HepG2 (cell line): ENCODE data around the gene LCMT2. TPM values are rescaled to one million over a fixed set of nuclear protein-coding genes. Genes with fewer than 3 reads are reported as not detected.

Experiments used
- ASH2L ChIP-seq: fragments of 300-600, 200-600 bp; sonication (generic); IDR thresholded peaks from 2 replicates; pipeline ENCODE4 v1.7.0; 2017; ENCODE audit warnings: low read depth, mild to moderate bottlenecking, moderate library complexity, mixed read lengths, low read length; ENCODE audit not compliant: insufficient read length
- FOXJ3 ChIP-seq: sonication (generic); formaldehyde crosslinking; IDR thresholded peaks from 2 replicates; pipeline ENCODE4 v1.4.0; 2020; ENCODE audit warnings: missing genetic modification reagents, mild to moderate bottlenecking, borderline replicate concordance
- GATAD1 ChIP-seq: IDR thresholded peaks from 2 replicates; pipeline ENCODE4 v1.6.1; 2016; ENCODE audit warnings: missing genetic modification reagents, missing compliant biosample characterization
- GTF3A ChIP-seq: sonication (generic); formaldehyde crosslinking; conservative IDR thresholded peaks from 2 replicates; pipeline ENCODE4 v1.4.0; 2020; ENCODE audit warnings: mild to moderate bottlenecking, missing genetic modification reagents
- JUND ChIP-seq: sonication (generic); formaldehyde crosslinking; IDR thresholded peaks from 2 replicates; pipeline ENCODE4 v1.8.0; 2022; ENCODE audit warnings: mild to moderate bottlenecking, missing genetic modification reagents
- NFRKB ChIP-seq: fragments of 450-650 bp; IDR thresholded peaks from 2 replicates; pipeline ENCODE4 v1.6.1; 2017
- PRPF4 ChIP-seq: fragments of 200-400 bp; formaldehyde crosslinking; IDR thresholded peaks from 2 replicates; pipeline ENCODE4 v1.6.1; 2016; ENCODE audit warnings: low read length, low read depth; ENCODE audit not compliant: poor library complexity, severe bottlenecking
- RFX1 ChIP-seq: fragments of 450-650 bp; IDR thresholded peaks from 2 replicates; pipeline ENCODE4 v1.6.1; 2017
- SALL2 ChIP-seq: sonication (generic); formaldehyde crosslinking; IDR thresholded peaks from 2 replicates; pipeline ENCODE4 v1.8.1; 2023; ENCODE audit warnings: mild to moderate bottlenecking, missing genetic modification reagents, inconsistent platforms
- TEAD2 ChIP-seq: sonication (generic); formaldehyde crosslinking; IDR thresholded peaks from 2 replicates; pipeline ENCODE4 v1.9.0; 2021; ENCODE audit warnings: missing genetic modification reagents
- ZBTB38 ChIP-seq: sonication (generic); formaldehyde crosslinking; IDR thresholded peaks from 2 replicates; pipeline ENCODE4 v1.5.1; 2020; ENCODE audit warnings: mild to moderate bottlenecking, missing genetic modification reagents
- ZNF17 ChIP-seq: sonication (generic); formaldehyde crosslinking; IDR thresholded peaks from 2 replicates; pipeline ENCODE4 v1.5.0; 2020; ENCODE audit warnings: mild to moderate bottlenecking, missing genetic modification reagents
- ZNF432 ChIP-seq: sonication (generic); formaldehyde crosslinking; IDR thresholded peaks from 2 replicates; pipeline ENCODE4 v1.5.0; 2020; ENCODE audit warnings: missing genetic modification reagents, mild to moderate bottlenecking, borderline replicate concordance
- ZNF75D ChIP-seq: sonication (generic); formaldehyde crosslinking; IDR thresholded peaks from 2 replicates; pipeline ENCODE4 v1.8.1; 2023; ENCODE audit warnings: missing genetic modification reagents, mild to moderate bottlenecking, borderline replicate concordance
- ZNF777 ChIP-seq: sonication (generic); formaldehyde crosslinking; IDR thresholded peaks from 2 replicates; pipeline ENCODE4 v1.4.0; 2020; ENCODE audit warnings: missing genetic modification reagents
- ZNF883 ChIP-seq: sonication (generic); formaldehyde crosslinking; IDR thresholded peaks from 2 replicates; pipeline ENCODE4 v1.5.1; 2020; ENCODE audit warnings: mild to moderate bottlenecking, missing genetic modification reagents; ENCODE audit errors: not compliant biosample characterization
- polyA plus RNA-seq, 8 experiments: library from polyadenylated mRNA; depleted of rRNA in 3 of 8; stranded (reverse) in 7 of 8; unstranded in 1 of 8; fragments of >200 nt; fragmentation: Illumina TruSeq in 4 of 8; extraction: Trizol in 4 of 8; gene quantifications; 2 replicates each; pipeline versions ENCODE4 v1.2.1 to v1.2.3, GENCODE V29; 2011 to 2016; ENCODE audit warnings: low read depth in 4 of 8, missing spikeins in 1 of 8, mixed read lengths in 1 of 8; ENCODE audit not compliant: insufficient read depth in 1 of 8
- total RNA-seq, 5 experiments: library from RNA; depleted of rRNA; stranded (reverse); fragments of >200 nt; fragmentation: Illumina TruSeq; extraction: Trizol; gene quantifications; 2 replicates each; pipeline ENCODE4 v1.2.3, GENCODE V29; 2016; ENCODE audit warnings: low read depth in 1 of 5
- TF ChIP-seq, protein P1 (sequence below): sonication (generic); formaldehyde crosslinking; IDR thresholded peaks from one replicate; pipeline ENCODE4 v1.5.1; 2020; ENCODE audit warnings: mild to moderate bottlenecking, missing genetic modification reagents; ENCODE audit errors: not compliant biosample characterization
- TF ChIP-seq, protein P2 (sequence below): sonication (generic); formaldehyde crosslinking; IDR thresholded peaks from 2 replicates; pipeline ENCODE4 v1.9.0; 2021; ENCODE audit warnings: missing genetic modification reagents, mild to moderate bottlenecking, borderline replicate concordance
- TF ChIP-seq, protein P3 (sequence below): sonication (generic); formaldehyde crosslinking; IDR thresholded peaks from 2 replicates; pipeline ENCODE4 v1.8.0; 2022; ENCODE audit warnings: mild to moderate bottlenecking, missing genetic modification reagents, moderate library complexity

LCMT2 gene
- total and polyA plus RNA-seq, 2 of the 13 experiments (the other 11 are each of a cell fraction or from before 2014, with no cell fraction given) = 6.9 to 9.1 TPM

GRCh38 chr15:43329960-43330779, at the start of gene LCMT2 (continued):
- TF ChIP-seq, protein P1, sequence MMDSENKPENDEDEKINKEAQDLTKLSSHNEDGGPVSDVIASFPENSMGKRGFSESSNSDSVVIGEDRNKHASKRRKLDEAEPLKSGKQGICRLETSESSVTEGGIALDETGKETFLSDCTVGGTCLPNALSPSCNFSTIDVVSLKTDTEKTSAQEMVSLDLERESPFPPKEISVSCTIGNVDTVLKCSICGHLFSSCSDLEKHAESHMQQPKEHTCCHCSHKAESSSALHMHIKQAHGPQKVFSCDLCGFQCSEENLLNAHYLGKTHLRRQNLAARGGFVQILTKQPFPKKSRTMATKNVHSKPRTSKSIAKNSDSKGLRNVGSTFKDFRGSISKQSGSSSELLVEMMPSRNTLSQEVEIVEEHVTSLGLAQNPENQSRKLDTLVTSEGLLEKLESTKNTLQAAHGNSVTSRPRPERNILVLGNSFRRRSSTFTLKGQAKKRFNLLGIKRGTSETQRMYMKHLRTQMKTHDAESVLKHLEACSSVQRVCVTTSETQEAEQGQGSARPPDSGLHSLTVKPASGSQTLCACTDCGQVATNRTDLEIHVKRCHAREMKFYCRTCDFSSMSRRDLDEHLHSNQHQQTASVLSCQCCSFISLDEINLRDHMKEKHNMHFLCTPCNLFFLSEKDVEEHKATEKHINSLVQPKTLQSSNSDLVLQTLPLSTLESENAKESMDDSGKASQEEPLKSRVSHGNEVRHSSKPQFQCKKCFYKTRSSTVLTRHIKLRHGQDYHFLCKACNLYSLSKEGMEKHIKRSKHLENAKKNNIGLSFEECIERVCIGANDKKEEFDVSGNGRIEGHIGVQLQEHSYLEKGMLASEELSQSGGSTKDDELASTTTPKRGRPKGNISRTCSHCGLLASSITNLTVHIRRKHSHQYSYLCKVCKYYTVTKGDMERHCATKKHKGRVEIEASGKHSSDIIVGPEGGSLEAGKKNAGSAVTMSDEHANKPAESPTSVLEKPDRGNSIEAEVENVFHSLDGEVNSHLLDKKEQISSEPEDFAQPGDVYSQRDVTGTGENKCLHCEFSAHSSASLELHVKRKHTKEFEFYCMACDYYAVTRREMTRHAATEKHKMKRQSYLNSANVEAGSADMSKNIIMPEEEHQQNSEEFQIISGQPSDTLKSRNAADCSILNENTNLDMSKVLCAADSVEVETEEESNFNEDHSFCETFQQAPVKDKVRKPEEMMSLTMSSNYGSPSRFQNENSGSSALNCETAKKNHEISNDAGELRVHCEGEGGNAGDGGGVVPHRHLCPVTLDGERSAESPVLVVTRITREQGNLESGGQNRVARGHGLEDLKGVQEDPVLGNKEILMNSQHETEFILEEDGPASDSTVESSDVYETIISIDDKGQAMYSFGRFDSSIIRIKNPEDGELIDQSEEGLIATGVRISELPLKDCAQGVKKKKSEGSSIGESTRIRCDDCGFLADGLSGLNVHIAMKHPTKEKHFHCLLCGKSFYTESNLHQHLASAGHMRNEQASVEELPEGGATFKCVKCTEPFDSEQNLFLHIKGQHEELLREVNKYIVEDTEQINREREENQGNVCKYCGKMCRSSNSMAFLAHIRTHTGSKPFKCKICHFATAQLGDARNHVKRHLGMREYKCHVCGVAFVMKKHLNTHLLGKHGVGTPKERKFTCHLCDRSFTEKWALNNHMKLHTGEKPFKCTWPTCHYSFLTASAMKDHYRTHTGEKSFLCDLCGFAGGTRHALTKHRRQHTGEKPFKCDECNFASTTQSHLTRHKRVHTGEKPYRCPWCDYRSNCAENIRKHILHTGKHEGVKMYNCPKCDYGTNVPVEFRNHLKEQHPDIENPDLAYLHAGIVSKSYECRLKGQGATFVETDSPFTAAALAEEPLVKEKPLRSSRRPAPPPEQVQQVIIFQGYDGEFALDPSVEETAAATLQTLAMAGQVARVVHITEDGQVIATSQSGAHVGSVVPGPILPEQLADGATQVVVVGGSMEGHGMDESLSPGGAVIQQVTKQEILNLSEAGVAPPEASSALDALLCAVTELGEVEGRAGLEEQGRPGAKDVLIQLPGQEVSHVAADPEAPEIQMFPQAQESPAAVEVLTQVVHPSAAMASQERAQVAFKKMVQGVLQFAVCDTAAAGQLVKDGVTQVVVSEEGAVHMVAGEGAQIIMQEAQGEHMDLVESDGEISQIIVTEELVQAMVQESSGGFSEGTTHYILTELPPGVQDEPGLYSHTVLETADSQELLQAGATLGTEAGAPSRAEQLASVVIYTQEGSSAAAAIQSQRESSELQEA (CRISPR knock-in tag) = no peak
- TF ChIP-seq GTF3A (CRISPR knock-in tag) (no peak), SALL2 (CRISPR knock-in tag) (no peak), FOXJ3 (no peak), ZNF883 (CRISPR knock-in tag) (no peak), JUND (CRISPR knock-in tag) (peak; percentile 14; the same call in 1 of the 2 replicates), GATAD1 (peak; percentile 91), TEAD2 (CRISPR knock-in tag) (no peak), ZNF17 (no peak), ZNF432 (CRISPR knock-in tag) (no peak), PRPF4 (no peak), ASH2L (peak; percentile 98), RFX1 (no peak), ZNF75D (no peak), NFRKB (no peak), ZNF777 (no peak; the same call in 1 of the 2 replicates), ZBTB38 (CRISPR knock-in tag) (peak; percentile 21; the same call in 1 of the 2 replicates)
- TF ChIP-seq, protein P2, sequence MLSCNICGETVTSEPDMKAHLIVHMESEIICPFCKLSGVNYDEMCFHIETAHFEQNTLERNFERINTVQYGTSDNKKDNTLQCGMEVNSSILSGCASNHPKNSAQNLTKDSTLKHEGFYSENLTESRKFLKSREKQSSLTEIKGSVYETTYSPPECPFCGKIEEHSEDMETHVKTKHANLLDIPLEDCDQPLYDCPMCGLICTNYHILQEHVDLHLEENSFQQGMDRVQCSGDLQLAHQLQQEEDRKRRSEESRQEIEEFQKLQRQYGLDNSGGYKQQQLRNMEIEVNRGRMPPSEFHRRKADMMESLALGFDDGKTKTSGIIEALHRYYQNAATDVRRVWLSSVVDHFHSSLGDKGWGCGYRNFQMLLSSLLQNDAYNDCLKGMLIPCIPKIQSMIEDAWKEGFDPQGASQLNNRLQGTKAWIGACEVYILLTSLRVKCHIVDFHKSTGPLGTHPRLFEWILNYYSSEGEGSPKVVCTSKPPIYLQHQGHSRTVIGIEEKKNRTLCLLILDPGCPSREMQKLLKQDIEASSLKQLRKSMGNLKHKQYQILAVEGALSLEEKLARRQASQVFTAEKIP (CRISPR knock-in tag) = no peak
- TF ChIP-seq, protein P3, sequence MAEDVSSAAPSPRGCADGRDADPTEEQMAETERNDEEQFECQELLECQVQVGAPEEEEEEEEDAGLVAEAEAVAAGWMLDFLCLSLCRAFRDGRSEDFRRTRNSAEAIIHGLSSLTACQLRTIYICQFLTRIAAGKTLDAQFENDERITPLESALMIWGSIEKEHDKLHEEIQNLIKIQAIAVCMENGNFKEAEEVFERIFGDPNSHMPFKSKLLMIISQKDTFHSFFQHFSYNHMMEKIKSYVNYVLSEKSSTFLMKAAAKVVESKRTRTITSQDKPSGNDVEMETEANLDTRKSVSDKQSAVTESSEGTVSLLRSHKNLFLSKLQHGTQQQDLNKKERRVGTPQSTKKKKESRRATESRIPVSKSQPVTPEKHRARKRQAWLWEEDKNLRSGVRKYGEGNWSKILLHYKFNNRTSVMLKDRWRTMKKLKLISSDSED = no peak; the same call in 1 of the 2 replicates
